Hepatocyte (in vitro differentiated cells): ENCODE results near the gene ZNF439. TPM values are rescaled to one million over a fixed set of nuclear protein-coding genes. Genes with fewer than 3 reads are reported as not detected.
"Not testable (repeated sequence)": the region's sequence is repeated elsewhere in the genome, so short reads cannot be mapped to it uniquely, and the experiment has no call there.

ENCODE experiments used
- DNase-seq: peaks from one replicate; pipeline ENCODE4 v3.0.0-alpha.2; 2016; ENCODE audit warnings: low spot score
- H2AFZ ChIP-seq: fragments of 200-600 bp; sonication (generic); 2 replicates; pipeline ENCODE4 v1.6.0; 2016; ENCODE audit warnings: antibody characterized with exemption, mild to moderate bottlenecking
- H3K27ac ChIP-seq: fragments of 200-600 bp; sonication (generic); 2 replicates; pipeline ENCODE4 v1.5.1; 2016; ENCODE audit warnings: mild to moderate bottlenecking
- H3K27me3 ChIP-seq: fragments of 200-600 bp; sonication (generic); 2 replicates; pipeline ENCODE4 v1.6.1; 2016
- H3K36me3 ChIP-seq: fragments of 200-600 bp; sonication (generic); replicated peaks from 2 replicates; pipeline ENCODE4 v1.5.1; 2016; ENCODE audit warnings: low read depth; ENCODE audit not compliant: insufficient read depth
- H3K4me1 ChIP-seq: fragments of 200-600 bp; sonication (generic); 2 replicates; pipeline ENCODE4 v1.5.1; 2016; ENCODE audit warnings: mild to moderate bottlenecking, moderate library complexity; ENCODE audit not compliant: insufficient read depth
- H3K4me2 ChIP-seq: fragments of 200-600 bp; sonication (generic); 2 replicates; pipeline ENCODE4 v1.6.0; 2016
- H3K4me3 ChIP-seq: fragments of 200-600 bp; sonication (generic); 2 replicates; pipeline ENCODE4 v1.5.1; 2016; ENCODE audit warnings: mild to moderate bottlenecking
- H3K79me2 ChIP-seq: fragments of 200-600 bp; sonication (generic); 2 replicates; pipeline ENCODE4 v1.6.0; 2017; ENCODE audit warnings: mild to moderate bottlenecking
- H3K9me2 ChIP-seq: fragments of 200-600 bp; sonication (generic); replicated peaks from 2 replicates; pipeline ENCODE4 v1.6.0; 2017; ENCODE audit warnings: mild to moderate bottlenecking; ENCODE audit not compliant: insufficient read depth
- H3K9me3 ChIP-seq: fragments of 200-600 bp; sonication (generic); 2 replicates; pipeline ENCODE4 v1.5.1; 2016; ENCODE audit warnings: low read depth, mild to moderate bottlenecking
- H4K20me1 ChIP-seq: fragments of 200-600 bp; sonication (generic); 2 replicates; pipeline ENCODE4 v1.6.0; 2016; ENCODE audit warnings: mild to moderate bottlenecking; ENCODE audit not compliant: insufficient read depth, poor library complexity, severe bottlenecking
- CTCF ChIP-seq: fragments of 200-600 bp; sonication (generic); IDR thresholded peaks from 2 replicates; pipeline ENCODE4 v1.5.1; 2016; ENCODE audit warnings: antibody characterized with exemption, mild to moderate bottlenecking; ENCODE audit not compliant: poor library complexity
- EZH2 ChIP-seq: fragments of 200-600 bp; sonication (generic); IDR thresholded peaks from 2 replicates; pipeline ENCODE4 v1.6.1; 2016; ENCODE audit warnings: antibody characterized with exemption, mild to moderate bottlenecking, borderline replicate concordance
- EZH2phosphoT487 ChIP-seq: fragments of 200-600 bp; sonication (generic); IDR thresholded peaks from one replicate; pipeline ENCODE4 v1.6.1; 2018; ENCODE audit warnings: antibody characterized with exemption, mild to moderate bottlenecking, low read depth, moderate library complexity; ENCODE audit not compliant: unreplicated experiment, severe bottlenecking
- WGBS: methylation state at CpG from one replicate; pipeline ENCODE4 v1.1.6; 2016; ENCODE audit warnings: low lambda C conversion rate; ENCODE audit errors: missing lambda C conversion rate; 5-methylcytosine and 5-hydroxymethylcytosine counted together
- polyA plus RNA-seq: library from polyadenylated mRNA; unstranded; fragments of >200 nt; fragmentation: Nextera tagmentation; extraction: Ambion mirVana; gene quantifications from 2 replicates; pipeline ENCODE4 v1.2.1, GENCODE V29; 2016
- total RNA-seq: library from RNA; depleted of rRNA; stranded (reverse); fragments of >200 nt; gene quantifications from 2 replicates; pipeline ENCODE4 v1.2.3, GENCODE V29; 2014

Gene ZNF439
- total and polyA plus RNA-seq, 2 experiments from 2014 or later, result 2.3 to 3.8 TPM

- no peak overlapping the region for H2AFZ ChIP-seq
- H3K4me2 ChIP-seq, result no peak overlapping the region
- no peaks in the 10 kb centered on the region for H3K9me2 ChIP-seq
- H3K27ac ChIP-seq, result no peak overlapping the region
- H3K79me2 ChIP-seq, result peaks cover 40% of the 10 kb centered on the region
- TF ChIP-seq CTCF, result no peak
- TF ChIP-seq EZH2phosphoT487, result no peak
- no peak for TF ChIP-seq EZH2
- H4K20me1 ChIP-seq, result no peaks in the 10 kb centered on the region
- WGBS, result 98% methylated on average over 3 of the region's 3 CpGs
- H3K27me3 ChIP-seq, result no peaks in the 10 kb centered on the region
- no peak overlapping the region for H3K4me3 ChIP-seq
- H3K4me1 ChIP-seq, result no peaks in the 10 kb centered on the region
- DNase-seq, result no peak
- H3K36me3 ChIP-seq, result peaks cover 32% of the 10 kb centered on the region
- peaks cover 60% of the 10 kb centered on the region for H3K9me3 ChIP-seq
Measured at GRCh38 chr19:11902228-11902627, 53.7 kb downstream of the ZNF439 start.

- Histone ChIP-seq H3K9me2 (no peaks in the 10 kb centered on the region), H4K20me1 (no peaks in the 10 kb centered on the region), H3K79me2 (peaks cover 14% of the 10 kb centered on the region), H3K36me3 (peaks cover 29% of the 10 kb centered on the region), H3K4me1 (no peaks in the 10 kb centered on the region), H3K27ac (no peak overlapping the region), H3K4me2 (no peak overlapping the region), H3K9me3 (peaks cover 71% of the 10 kb centered on the region), H3K27me3 (no peaks in the 10 kb centered on the region), H3K4me3 (peak overlapping the region; percentile 31), H2AFZ (no peak overlapping the region)
- DNase-seq, result no peak
- WGBS, result 99% methylated on average over 3 of the region's 3 CpGs
- TF ChIP-seq EZH2phosphoT487, result no peak
- no peak for TF ChIP-seq EZH2
- TF ChIP-seq CTCF, result no peak
Measured at GRCh38 chr19:11905928-11906327, 57.4 kb downstream of the ZNF439 start.

DNA sequence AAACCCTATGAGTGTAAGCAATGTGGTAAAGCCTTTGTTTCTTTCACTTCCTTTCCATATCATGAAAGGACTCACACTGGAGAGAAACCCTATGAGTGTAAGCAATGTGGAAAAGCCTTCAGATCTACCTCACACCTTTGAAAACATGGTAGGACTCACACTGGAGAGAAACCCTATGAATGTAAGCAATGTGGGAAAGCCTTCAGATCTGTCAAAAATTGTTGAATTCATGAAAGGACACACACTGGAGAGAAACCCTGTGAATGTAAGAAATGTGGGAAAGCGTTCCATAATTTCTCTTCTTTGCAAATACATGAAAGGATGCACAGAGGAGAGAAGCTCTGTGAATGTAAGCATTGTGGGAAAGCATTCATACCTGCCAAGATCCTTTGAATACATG lies 63.4 kb downstream of the ZNF439 start:
- 100% methylated on average over 1 of the region's 1 CpG for WGBS
- H3K9me3 ChIP-seq, result peaks cover 58% of the 10 kb centered on the region

DNA sequence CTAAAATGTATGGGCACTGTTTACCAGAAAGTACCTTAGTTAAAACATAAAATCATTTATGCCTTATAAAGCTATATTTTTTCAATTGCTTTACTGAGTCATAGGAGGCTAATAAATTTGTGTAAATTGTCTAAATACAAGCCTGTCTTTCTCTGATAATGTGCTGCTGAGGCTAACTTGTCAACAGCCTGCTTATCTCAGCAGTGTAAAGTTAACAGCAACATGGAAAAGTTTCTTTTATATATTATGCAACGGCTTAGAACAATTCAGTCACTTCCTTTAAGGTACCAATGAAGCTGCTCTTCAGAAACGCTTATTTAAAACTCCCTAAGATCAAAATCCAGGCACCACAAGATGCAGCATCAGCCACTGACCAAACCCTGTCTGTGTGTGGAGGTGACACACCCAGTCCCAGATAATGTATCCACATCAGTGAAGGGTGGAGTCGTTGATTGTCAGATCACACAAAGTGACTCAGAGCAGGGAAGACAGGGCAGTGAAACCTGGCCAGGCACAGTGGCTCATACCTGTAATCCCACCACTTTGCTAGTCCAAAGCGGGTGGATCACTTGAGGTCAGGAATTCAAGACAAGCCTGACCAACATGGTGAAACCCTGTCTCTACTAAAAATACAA lies 66.0 kb downstream of the ZNF439 start:
- WGBS, result 97% methylated on average over 4 of the region's 4 CpGs
- peaks cover 34% of the 10 kb centered on the region for H3K9me3 ChIP-seq

More for the DNA sequence above, 63.4 kb downstream of the ZNF439 start:
- DNase-seq, H3K4me2 ChIP-seq, H4K20me1 ChIP-seq, H3K9me2 ChIP-seq, H3K4me1 ChIP-seq, H3K4me3 ChIP-seq, H3K79me2 ChIP-seq, H3K27ac ChIP-seq, H3K36me3 ChIP-seq, H2AFZ ChIP-seq, H3K27me3 ChIP-seq: not testable (repeated sequence)

More for the DNA sequence above, 66.0 kb downstream of the ZNF439 start:
- H3K4me1 ChIP-seq, H3K79me2 ChIP-seq, H3K9me2 ChIP-seq, H4K20me1 ChIP-seq, DNase-seq, H3K4me2 ChIP-seq, H3K36me3 ChIP-seq, H2AFZ ChIP-seq, H3K27ac ChIP-seq, H3K4me3 ChIP-seq, H3K27me3 ChIP-seq: not testable (repeated sequence)

Other genes starting within 250 kb of the ZNF439 start
- gene ZNF823, start 109.8 kb upstream of the ZNF439 start, total RNA-seq, result 10.4 and 13.9 TPM in 2 replicates
- 3.4 and 3.8 TPM in 2 replicates for gene ZNF823, start 109.8 kb upstream of the ZNF439 start, polyA plus RNA-seq
- 6.2 and 6.7 TPM in 2 replicates for gene ZNF441, start 81.7 kb upstream of the ZNF439 start, total RNA-seq
- gene ZNF441, start 81.7 kb upstream of the ZNF439 start, polyA plus RNA-seq, result 2.9 and 6.4 TPM in 2 replicates
- gene ZNF491, start 50.2 kb upstream of the ZNF439 start, total RNA-seq, result 2.9 and 4.8 TPM in 2 replicates
- 0.95 and 2.0 TPM in 2 replicates for gene ZNF491, start 50.2 kb upstream of the ZNF439 start, polyA plus RNA-seq
- gene ZNF440, start 34.5 kb upstream of the ZNF439 start, total RNA-seq, result 13.6 and 17.0 TPM in 2 replicates
- gene ZNF440, start 34.5 kb upstream of the ZNF439 start, polyA plus RNA-seq, result 1.9 and 3.0 TPM in 2 replicates
- 24.6 and 51.7 TPM in 2 replicates for gene ZNF69, start 39.1 kb downstream of the ZNF439 start, total RNA-seq
- 13.7 and 13.8 TPM in 2 replicates for gene ZNF69, start 39.1 kb downstream of the ZNF439 start, polyA plus RNA-seq
- gene ZNF700, start 76.4 kb downstream of the ZNF439 start, total RNA-seq, result 7.5 and 11.7 TPM in 2 replicates
- gene ZNF700, start 76.4 kb downstream of the ZNF439 start, polyA plus RNA-seq, result 3.6 and 5.6 TPM in 2 replicates
- gene ZNF763, start 116.3 kb downstream of the ZNF439 start, total RNA-seq, result 1.7 and 3.0 TPM in 2 replicates
- 1.2 and 2.8 TPM in 2 replicates for gene ZNF763, start 116.3 kb downstream of the ZNF439 start, polyA plus RNA-seq
- 6.1 and 8.1 TPM in 2 replicates for gene ZNF433, start 187.0 kb downstream of the ZNF439 start, total RNA-seq
- gene ZNF433, start 187.0 kb downstream of the ZNF439 start, polyA plus RNA-seq, result 5.6 and 9.0 TPM in 2 replicates
- 0.32 and 0.77 TPM in 2 replicates for gene ZNF878, start 204.2 kb downstream of the ZNF439 start, total RNA-seq
- gene ZNF878, start 204.2 kb downstream of the ZNF439 start, polyA plus RNA-seq, result 0.91 TPM in 1 of 2 replicates, not detected in the other
- 11.2 and 13.8 TPM in 2 replicates for gene ZNF844, start 216.0 kb downstream of the ZNF439 start, total RNA-seq
- 3.0 and 4.1 TPM in 2 replicates for gene ZNF844, start 216.0 kb downstream of the ZNF439 start, polyA plus RNA-seq